Natural killer cell (primary cell): ENCODE measurements around the gene HSPG2. TPM values are rescaled to one million over a fixed set of nuclear protein-coding genes. Genes with fewer than 3 reads are reported as not detected.

Experiments used
- ATAC-seq, 3 donors: fragments of 150-1000 bp in 2 of 3; fragments of 200-7000 bp in 1 of 3; cut with Tn5 transposase; 1 replicate in 1 of 3; 2 replicates in 2 of 3; pipeline ENCODE4 v1.10.0; 2021; ENCODE audit warnings: mild to moderate bottlenecking in 2 of 3, moderate library complexity in 2 of 3
- DNase-seq, 2 donors: peaks; one replicate each; pipeline versions ENCODE4 v3.0.0 to v3.0.0-alpha.2; 2013 to 2021; ENCODE audit warnings: mixed read lengths in 1 of 2
- H3K27ac ChIP-seq: one replicate; pipeline ENCODE4 v1.5.1; 2013; ENCODE audit warnings: mild to moderate bottlenecking, low read length
- H3K27me3 ChIP-seq: one replicate; pipeline ENCODE4 v1.6.1; 2013; ENCODE audit warnings: low read length; ENCODE audit not compliant: control insufficient read depth, insufficient read depth
- H3K36me3 ChIP-seq: one replicate; pipeline ENCODE4 v1.6.1; 2013; ENCODE audit warnings: low read length; ENCODE audit not compliant: control insufficient read depth, insufficient read depth
- H3K4me1 ChIP-seq: one replicate; pipeline ENCODE4 v1.6.1; 2013; ENCODE audit warnings: low read length; ENCODE audit not compliant: control insufficient read depth, insufficient read depth
- H3K4me3 ChIP-seq: one replicate; pipeline ENCODE4 v1.5.1; 2013; ENCODE audit warnings: low read length
- H3K9me3 ChIP-seq: one replicate; pipeline ENCODE4 v1.6.1; 2013; ENCODE audit warnings: low read length; ENCODE audit not compliant: control insufficient read depth, insufficient read depth
- H3K27ac Mint-ChIP-seq, 2 donors: one replicate each; pipeline ENCODE4 v1.8.0; 2022; ENCODE audit warnings: mild to moderate bottlenecking in 2 of 2, mixed read lengths in 2 of 2, moderate library complexity in 1 of 2
- H3K27me3 Mint-ChIP-seq, 2 donors: one replicate each; pipeline ENCODE4 v1.8.0; 2022; ENCODE audit warnings: low read depth in 2 of 2, mixed read lengths in 2 of 2
- H3K36me3 Mint-ChIP-seq: one replicate; pipeline ENCODE4 v1.8.0; 2022; ENCODE audit warnings: mixed read lengths
- H3K4me1 Mint-ChIP-seq, 2 donors: one replicate each; pipeline ENCODE4 v1.8.0; 2022; ENCODE audit warnings: mixed read lengths in 2 of 2
- H3K4me3 Mint-ChIP-seq: one replicate; pipeline ENCODE4 v1.8.0; 2022; ENCODE audit warnings: mild to moderate bottlenecking, moderate library complexity, mixed read lengths
- H3K9me3 Mint-ChIP-seq, 2 donors: one replicate each; pipeline ENCODE4 v1.8.0; 2022; ENCODE audit warnings: mixed read lengths in 2 of 2
- whole genome bisulfite sequencing: methylation state at CpG from one replicate; pipeline ENCODE4 v1.1.7; 2013; ENCODE audit warnings: missing lambda C conversion rate; ENCODE audit not compliant: insufficient coverage; 5-methylcytosine and 5-hydroxymethylcytosine counted together
- intact Hi-C: fragments of 100-400 bp; cut with micrococcal nuclease; formaldehyde crosslinking; loops from one replicate; pipeline ENCODE4 v1.14.2; 2022
- total RNA-seq, 4 donors: library from RNA; stranded (reverse); fragments of 120-200 nt in 1 of 4; gene quantifications; one replicate each; pipeline versions ENCODE4 v1.2.3 to v1.2.4, GENCODE V29; 2013 to 2022
- TF ChIP-seq, protein P1 (sequence below): fragments of 200-600 bp; IDR thresholded peaks from one replicate; pipeline ENCODE4 v1.8.0; 2022; ENCODE audit warnings: antibody characterized with exemption

Gene HSPG2
- total RNA-seq, 3 donors from 2014 or later (not counting 1 experiment from before 2014, with no cell fraction given), result 0.54 to 0.93 (median 0.90) TPM

GRCh38 chr1:21900766-21901472 lies 36.2 kb downstream of the HSPG2 start:
- Histone ChIP-seq H3K27ac (no peak overlapping the region), H3K27me3 (no peaks in the 10 kb centered on the region), H3K36me3 (no peaks in the 10 kb centered on the region), H3K4me3 (no peak overlapping the region), H3K4me1 (no peaks in the 10 kb centered on the region), H3K9me3 (no peaks in the 10 kb centered on the region)
- no peaks in the 10 kb centered on the region for H3K4me1 Mint-ChIP-seq
- no peak for DNase-seq
- H3K4me3 Mint-ChIP-seq, result no peak overlapping the region
- TF ChIP-seq, protein P1, sequence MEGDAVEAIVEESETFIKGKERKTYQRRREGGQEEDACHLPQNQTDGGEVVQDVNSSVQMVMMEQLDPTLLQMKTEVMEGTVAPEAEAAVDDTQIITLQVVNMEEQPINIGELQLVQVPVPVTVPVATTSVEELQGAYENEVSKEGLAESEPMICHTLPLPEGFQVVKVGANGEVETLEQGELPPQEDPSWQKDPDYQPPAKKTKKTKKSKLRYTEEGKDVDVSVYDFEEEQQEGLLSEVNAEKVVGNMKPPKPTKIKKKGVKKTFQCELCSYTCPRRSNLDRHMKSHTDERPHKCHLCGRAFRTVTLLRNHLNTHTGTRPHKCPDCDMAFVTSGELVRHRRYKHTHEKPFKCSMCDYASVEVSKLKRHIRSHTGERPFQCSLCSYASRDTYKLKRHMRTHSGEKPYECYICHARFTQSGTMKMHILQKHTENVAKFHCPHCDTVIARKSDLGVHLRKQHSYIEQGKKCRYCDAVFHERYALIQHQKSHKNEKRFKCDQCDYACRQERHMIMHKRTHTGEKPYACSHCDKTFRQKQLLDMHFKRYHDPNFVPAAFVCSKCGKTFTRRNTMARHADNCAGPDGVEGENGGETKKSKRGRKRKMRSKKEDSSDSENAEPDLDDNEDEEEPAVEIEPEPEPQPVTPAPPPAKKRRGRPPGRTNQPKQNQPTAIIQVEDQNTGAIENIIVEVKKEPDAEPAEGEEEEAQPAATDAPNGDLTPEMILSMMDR, result no peak
- H3K36me3 Mint-ChIP-seq, result no peaks in the 10 kb centered on the region
- H3K27me3 Mint-ChIP-seq, result no peaks in the 10 kb centered on the region
- intact Hi-C loops, result no loop called here
- H3K27ac Mint-ChIP-seq, result no peak overlapping the region
- H3K9me3 Mint-ChIP-seq, result no peaks in the 10 kb centered on the region
- WGBS, result 90% methylated on average over 12 of the region's 13 CpGs
- no peak for ATAC-seq

GRCh38 chr1:21899987-21900386 lies 37.1 kb downstream of the HSPG2 start:
- no peaks in the 10 kb centered on the region for H3K27me3 Mint-ChIP-seq
- intact Hi-C loops, result no loop called here
- Histone ChIP-seq H3K4me1 (no peaks in the 10 kb centered on the region), H3K4me3 (no peak overlapping the region), H3K27ac (no peak overlapping the region), H3K9me3 (no peaks in the 10 kb centered on the region), H3K36me3 (no peaks in the 10 kb centered on the region), H3K27me3 (no peaks in the 10 kb centered on the region)
- TF ChIP-seq, protein P1, result no peak
- no peaks in the 10 kb centered on the region for H3K36me3 Mint-ChIP-seq
- H3K9me3 Mint-ChIP-seq, result no peaks in the 10 kb centered on the region
- H3K4me1 Mint-ChIP-seq, result no peaks in the 10 kb centered on the region
- WGBS, result 51% methylated on average over 8 of the region's 8 CpGs
- ATAC-seq (no peak), DNase-seq (no peak)
- H3K27ac Mint-ChIP-seq, result no peak overlapping the region
- H3K4me3 Mint-ChIP-seq, result no peak overlapping the region

DNA sequence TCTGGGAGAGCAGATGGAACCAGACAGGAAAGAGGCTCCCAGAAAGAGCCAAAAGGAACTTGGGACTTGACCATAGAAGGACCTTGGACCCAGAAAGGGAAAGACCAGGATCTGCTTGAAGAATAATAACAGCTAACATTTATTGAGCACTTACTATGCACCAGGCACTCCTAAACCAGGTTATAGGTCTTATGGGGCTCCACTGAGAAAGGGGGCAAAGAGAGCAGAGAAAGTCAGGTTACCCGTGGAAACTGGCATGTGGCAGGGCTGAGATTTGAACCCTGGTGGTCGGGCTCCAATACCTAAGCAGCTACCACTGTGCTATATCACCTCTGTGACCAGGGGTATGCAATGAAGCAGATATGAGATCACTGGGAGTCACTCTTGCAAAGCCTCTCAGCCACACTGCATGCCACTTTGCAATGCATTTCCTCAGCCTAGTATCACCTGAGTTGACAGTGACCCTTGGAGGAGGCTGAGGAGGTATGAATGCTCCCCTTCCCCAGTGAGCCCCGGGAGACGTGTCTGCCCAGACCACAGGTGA lies 37.8 kb downstream of the HSPG2 start:
- Histone ChIP-seq H3K4me1 (no peaks in the 10 kb centered on the region), H3K27me3 (no peaks in the 10 kb centered on the region), H3K27ac (no peak overlapping the region), H3K9me3 (no peaks in the 10 kb centered on the region), H3K36me3 (no peaks in the 10 kb centered on the region), H3K4me3 (no peak overlapping the region)
- intact Hi-C loops, result no loop called here
- no peaks in the 10 kb centered on the region for H3K27me3 Mint-ChIP-seq
- 67% methylated on average over 4 of the region's 4 CpGs for WGBS
- no peak overlapping the region for H3K27ac Mint-ChIP-seq
- no peaks in the 10 kb centered on the region for H3K9me3 Mint-ChIP-seq
- no peak overlapping the region for H3K4me3 Mint-ChIP-seq
- DNase-seq, result no peak
- no peaks in the 10 kb centered on the region for H3K36me3 Mint-ChIP-seq
- H3K4me1 Mint-ChIP-seq, result no peaks in the 10 kb centered on the region
- no peak for ATAC-seq
- TF ChIP-seq, protein P1, result no peak
